LoVo (cell line): ENCODE results near the gene ZNF48.

Source experiments
- DNase-seq: peaks from one replicate; pipeline ENCODE4 v3.0.0-alpha.2; 2016; ENCODE audit warnings: low spot score

The ZNF48 gene

DNA sequence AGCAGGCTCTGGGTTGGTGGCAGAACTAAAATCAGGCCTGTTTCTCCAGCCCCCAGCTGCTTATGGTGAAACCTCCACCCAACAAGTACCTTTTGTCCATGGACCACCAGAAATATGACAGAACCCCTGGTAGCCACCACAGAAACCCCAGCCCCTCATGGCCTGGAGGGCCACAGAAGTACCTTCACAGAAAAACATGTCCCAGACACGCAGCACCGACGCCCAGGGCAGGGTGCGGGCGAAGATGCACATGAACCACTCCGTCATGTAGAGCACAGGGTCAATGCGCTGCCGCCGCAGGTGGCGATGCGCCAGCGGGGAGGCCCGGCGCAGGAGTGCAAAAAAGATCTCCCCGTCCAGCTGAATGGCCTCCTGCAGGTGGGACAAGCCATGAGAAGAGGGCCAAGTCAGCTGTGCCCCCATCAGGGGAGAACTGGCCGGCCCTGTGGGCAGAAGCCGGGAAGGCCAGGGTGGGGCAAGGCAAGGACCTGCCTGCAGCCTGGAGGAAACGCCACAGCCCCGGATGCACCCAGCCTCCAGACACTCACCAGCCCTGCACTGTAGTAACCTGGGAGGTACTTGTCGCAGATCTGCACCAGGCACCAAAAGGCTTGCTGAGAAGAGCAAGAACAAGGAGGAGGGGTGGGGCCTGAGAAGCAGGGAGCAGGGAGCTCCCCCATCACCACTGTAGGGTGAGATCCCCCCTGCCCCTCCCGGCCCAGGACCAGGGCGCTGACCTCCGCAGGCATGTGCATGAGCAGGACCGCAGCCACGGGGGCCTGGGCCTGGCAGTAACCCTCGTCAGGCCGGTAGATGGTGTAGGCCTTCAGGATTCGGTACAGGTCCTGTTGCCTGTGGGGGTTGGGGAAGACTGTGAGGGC, 36.0 kb upstream of the ZNF48 start:
- no peak for DNase-seq

DNA sequence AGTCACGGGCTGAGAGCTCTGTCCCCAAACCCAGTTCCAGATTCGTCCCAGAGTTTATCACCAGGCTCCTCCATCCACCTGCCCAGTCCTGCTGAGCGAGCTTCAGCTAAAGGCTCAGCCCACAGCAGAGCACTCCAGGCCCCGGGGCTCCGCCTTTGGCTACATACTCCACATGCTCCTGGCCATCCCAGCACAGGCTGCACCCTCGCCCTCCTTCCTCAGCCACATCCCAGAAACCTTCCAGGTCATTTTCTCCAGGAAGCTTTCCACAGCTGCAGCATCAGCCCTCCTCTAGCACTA, 35.4 kb upstream of the ZNF48 start:
- no peak for DNase-seq

DNA sequence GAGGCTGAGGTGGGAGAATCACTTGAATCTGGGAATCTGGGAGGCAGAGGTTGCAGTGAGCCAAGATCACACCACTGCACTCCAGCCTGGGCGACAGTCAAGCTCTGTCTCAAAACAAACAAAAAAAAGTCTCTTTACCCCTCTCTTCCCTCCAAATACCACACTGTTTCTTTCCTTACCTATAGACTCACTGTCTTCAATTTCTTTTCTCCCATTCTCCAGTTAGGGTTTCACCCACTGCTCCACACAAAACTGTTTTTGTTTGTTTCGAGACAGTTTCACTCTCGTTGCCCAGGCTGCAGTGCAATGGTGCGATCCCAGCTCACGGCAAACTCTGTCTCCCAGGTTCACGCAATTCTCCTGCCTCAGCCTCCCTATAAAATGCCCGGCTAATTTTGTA, 34.0 kb upstream of the ZNF48 start:
- no peak for DNase-seq

DNA sequence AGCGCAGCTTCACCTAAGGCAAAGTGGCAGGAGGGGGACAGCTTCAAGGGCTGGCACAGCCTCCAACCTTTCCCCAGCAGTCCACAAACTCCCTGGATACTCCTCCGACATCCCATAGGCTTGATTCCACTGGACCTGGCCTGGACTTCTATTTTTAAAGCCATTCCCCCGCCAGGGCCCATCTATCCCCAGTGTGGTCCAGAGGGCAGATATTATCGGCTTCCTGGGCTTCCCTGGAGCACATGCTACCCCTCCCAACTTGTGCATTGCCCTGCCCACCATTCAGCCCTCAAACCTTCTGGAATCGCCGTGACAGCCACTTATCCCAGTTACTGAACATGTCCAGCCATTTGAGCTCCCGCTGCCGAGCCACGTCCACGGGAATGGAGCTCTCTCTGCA, 30.0 kb upstream of the ZNF48 start:
- DNase-seq, result no peak

DNA sequence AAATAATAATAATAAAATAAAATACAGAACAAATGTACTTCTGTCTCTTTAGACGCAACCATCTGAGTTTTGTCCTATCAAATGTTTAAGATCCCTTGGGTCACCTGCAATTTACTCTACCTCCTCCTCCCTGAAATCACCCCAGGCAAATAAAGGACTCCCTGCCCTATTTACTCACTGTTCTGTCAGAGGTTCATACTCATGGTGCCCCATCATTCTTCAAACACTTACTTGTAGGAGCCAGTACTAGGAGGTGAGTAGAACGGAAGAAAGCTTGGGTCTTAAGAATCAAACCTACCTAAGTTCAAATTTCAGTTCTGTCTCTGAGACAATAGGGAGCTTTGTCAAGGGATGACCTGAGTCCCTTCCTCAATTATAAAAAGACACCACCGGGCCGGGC, 28.7 kb upstream of the ZNF48 start:
- no peak for DNase-seq

DNA sequence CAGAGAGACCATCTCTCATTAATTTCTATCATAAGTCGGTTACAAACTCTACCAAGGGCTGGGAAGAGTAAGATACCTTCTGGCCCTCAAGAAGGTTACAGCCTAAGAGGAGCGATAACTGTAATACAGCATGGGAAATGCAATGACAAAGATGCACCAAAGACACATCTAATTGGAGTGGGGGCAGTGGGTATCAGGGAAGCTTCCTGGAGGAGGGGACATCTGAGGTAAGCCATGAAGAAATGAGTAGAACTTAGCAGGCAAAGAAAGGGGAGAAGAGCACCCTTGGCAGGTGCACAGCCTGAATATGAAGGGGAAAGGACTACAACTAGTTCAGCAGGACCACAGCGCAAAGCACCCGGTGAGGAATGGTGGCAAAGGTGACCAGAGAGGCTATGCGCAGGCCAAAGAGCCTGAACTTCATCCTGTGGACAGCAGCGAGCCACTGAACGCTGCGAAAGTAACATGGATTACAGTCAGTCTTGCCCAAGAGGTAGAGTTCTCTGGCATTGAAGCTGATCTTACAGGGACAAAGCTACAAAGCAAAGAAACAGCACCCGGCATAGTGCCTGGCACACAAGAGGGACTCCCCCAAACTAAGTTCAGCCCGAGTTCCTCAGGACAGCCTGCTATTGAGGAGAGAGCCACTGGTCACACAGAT, 27.7 kb upstream of the ZNF48 start:
- DNase-seq, result no peak

DNA sequence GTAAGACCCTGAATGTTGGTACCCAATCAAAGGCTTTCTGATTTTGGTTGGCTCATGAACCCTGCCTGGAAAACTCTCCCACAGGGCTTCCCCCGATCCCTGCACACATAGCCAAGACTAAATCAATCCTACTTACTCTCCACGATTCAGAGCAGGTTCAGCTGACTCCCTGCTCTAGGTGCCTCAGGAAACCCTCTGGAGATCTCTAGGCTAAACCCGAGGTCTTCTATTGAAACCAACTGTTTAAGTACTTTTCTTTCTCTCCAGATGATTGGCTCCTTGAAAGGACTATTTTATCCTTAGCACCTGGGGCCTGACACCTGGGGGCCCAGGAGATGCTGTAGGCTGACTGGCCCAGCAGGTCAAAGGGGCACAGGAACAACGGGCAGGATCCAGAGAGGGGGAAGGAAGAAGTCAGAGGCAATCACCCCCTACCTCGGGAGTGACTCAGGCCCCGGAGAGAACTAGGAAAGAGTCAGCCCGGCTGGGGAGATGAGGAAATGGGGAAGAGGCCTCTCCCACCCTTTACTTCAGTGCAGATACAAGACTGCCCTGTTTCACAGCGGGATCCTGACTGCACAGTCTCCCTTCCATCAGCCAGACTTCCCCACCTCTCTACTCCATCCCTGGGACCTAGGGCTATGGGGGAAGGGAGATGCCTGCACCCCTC, 27.0 kb upstream of the ZNF48 start:
- no peak for DNase-seq

DNA sequence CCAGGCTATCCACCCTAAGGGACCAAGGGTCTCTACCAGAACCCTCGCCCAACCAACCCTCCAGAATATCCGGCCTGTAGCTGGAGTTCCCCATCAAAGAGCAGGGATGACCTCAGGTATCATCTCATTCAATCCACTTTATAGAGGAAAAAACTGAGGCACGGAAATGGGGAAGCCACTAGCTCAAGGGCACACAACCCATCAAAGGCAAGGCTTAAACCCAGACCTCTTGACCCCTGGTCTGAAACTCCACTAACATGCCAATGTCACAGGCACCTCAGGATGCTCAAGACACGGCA, 26.5 kb upstream of the ZNF48 start:
- no peak for DNase-seq

DNA sequence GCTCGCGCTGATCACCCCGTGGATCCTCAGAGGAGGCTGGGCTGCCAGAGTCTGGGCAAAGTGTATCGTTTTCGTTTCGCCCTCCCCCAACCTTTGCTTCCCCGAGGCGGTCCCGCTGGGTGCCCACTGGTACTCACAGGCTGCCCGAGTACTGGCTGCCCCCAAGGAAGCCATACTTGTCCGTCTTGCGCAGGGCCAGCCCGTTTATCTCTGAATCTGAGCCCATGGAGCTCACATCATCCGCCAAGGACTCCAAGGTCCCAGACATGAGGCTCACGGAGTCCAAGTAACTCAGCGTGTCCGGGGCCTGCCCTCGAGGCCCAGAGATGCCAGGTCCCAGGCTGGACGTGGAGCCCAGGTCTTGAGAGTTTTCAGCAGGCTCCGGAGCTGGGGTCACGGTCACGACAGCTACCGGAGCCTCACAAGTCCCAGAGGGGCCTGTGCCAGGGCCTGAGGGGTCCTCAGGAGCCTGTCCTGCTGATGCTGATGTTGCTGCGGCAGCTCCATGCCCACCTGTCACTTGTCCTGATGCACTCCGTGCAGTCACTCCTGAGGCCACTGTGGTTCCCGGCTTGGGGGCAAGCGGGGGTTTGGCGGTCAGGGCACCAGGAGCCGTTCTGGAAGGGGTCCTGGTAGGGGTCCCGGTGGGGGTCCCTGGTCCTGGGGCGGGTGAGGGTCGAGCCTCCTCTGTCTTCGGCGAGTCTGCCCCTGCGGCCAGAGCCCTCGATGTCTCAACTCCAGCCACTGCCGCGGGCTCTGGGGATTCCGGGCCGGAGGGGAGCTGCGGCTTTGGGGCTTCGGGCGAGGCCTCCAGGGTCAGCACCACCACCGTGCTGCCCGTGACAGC, 25.9 kb upstream of the ZNF48 start:
- no peak for DNase-seq

DNA sequence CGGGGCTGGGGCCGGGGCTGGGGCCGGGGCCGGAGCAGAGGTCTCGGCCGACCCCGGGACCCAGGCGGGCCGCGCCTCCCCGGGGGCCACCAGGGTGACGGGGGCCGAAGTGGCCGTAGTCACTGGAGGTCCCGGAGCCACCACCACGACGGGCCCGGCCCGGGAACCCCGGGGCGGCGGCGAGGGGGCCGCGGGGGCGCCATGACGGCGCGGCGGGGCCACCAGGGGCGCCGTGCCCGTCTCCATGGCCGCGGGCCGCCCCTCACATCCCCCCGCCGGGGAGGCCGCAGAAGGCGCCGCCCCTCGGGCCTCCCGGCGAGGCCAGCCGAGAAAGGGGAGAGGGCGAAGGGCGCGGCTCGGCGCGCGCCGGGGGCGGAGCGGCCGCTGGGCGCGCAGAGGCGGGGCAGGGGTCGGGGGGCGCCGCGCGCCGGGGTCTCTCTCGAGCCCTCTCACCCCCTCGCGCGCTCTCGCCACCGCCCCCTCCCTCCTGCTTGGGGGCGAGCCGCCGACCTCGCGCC, 25.2 kb upstream of the ZNF48 start:
- no peak for DNase-seq

DNA sequence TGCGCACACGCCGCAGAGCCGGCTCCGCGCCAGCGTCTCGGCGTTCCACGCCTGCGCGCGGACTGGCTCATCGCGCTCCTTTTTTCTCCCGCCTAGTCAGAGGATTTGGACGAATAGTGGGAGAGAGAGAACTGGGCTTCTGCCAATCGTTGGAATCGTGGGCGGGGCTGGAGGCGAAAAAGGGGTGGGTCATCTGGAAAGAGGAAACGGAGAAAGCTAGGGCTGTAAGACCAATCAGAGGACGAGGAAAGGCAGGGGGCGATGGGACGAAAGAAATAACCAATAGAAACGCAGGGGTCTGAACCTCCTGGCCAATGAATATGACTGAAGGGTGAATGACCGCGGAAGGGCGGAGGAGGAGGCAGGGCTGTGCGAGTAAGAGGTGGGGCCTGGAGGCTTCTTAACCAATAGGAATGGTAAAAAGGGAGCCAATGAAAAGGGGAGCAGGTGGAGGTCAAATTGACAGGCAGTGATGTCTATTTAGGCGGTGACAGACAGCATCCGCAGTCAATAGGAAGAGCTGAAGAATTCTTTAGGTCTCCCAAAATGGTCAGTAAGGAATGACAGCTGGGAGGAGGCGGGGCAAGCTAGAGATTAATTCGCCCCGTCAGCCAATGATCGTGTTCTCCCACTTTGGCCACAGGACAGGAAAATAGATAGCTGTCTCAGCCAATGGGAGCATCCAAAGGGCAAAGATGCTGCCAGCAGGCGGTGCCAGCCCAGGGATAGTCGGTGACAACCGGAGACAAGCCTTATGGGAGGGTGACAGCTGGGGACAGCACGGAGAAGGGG, 24.6 kb upstream of the ZNF48 start, which contains the start of gene TBC1D10B:
Gene TBC1D10B, minus strand, starts transcription at position 39 of the 792 bp plus-strand sequence. CDS start 311 bp downstream, outside the sequence.
- DNase-seq, result peak; percentile 99

DNA sequence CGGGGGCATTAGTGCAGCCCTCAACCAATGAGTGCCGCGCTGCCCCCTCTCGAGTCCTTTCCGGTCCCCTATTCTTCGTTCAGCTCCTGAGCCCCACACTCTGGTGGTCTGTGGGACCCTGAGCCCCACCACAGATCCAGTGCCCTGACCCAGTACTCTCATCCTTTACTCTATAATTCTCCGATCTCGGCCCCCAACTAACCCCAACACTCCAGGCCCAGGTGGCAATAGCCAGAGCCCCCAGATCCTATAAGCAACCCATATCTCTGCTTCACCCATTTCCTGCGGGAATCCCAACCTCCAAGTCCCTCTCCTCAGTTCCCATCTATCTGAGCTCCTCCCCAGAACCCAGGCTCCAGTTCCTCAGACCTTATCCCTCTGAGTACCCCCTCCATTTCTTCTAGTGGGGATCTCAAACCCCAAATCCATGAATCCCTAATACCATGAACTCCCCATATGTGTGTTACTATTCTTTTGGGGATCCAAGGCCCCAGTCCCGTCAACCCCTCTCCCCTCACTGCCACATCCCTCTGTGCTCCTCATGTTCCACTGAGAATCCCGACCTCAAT, 23.9 kb upstream of the ZNF48 start:
- DNase-seq, result no peak

DNA sequence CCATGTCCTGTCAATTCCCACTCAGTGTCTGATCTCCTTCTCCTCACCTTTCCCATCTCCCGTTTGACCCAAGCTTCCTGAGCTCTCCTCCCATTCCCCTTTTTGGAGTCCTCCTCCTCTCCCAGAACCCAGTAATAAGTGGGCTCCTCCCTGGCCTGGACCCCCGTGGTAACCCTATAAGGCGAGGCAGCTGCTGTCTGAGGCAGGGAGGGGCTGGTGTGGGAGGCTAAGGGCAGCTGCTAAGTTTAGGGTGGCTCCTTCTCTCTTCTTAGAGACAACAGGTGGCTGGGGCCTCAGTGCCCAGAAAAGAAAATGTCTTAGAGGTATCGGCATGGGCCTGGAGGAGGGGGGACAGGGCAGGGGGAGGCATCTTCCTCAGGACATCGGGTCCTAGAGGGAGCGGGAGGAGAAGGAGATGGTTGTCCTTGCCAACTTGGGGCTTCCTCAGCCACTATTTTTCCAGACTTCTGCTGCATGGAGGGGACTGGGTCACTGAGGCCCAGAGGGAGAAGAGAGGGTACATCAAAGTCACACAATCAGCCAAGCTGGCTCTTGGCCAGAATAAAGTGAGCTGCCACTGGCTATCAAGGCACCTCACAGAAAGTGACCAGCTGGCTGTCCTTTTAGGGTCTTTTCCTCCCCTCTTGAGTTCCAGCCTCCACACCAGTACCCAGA, 23.0 kb upstream of the ZNF48 start:
- no peak for DNase-seq

DNA sequence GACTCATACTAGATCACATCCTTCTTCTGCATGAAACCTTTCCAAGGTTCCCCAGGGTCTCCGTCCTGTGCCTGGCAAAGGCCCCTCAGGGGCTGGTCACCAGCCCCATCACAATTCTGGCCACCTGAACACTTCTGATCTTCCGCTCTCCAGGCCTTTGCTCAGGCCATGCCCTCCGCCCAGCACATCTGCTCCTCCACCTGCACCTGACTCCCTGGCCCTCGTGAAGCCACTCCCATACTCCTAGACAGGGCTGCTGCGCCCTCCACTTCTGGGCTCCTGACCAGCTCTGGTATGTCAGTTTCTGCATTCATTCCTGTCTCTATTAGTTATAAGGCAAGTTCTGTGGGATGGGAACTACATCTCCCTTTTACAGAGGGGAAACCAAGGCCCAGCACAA, 22.5 kb upstream of the ZNF48 start:
- no peak for DNase-seq

DNA sequence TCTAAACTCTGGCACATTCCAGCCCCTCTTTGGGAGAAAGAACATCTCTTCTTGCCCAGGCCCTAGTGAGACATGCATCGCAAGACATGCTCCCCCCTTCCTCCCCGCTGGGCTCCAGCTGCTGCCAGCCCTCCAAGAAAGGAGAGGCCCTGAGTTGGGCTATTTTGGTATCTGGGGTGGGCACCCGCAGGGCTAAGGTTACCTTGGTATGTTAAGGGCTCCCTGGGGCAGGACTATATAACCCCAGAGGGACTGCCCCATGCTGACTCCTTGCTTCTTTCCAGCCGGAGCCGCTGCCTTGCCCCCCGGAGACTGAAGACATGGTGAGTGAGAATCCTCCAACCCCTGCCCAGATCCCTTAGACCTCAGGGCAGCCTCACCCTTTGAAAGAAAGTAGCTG, 20.7 kb upstream of the ZNF48 start, which contains the start of gene MYL11:
Gene MYL11, plus strand, starts transcription at position 265 of the 400 bp plus-strand sequence. Its CDS starts 56 bp downstream, at position 321.
- no peak for DNase-seq

DNA sequence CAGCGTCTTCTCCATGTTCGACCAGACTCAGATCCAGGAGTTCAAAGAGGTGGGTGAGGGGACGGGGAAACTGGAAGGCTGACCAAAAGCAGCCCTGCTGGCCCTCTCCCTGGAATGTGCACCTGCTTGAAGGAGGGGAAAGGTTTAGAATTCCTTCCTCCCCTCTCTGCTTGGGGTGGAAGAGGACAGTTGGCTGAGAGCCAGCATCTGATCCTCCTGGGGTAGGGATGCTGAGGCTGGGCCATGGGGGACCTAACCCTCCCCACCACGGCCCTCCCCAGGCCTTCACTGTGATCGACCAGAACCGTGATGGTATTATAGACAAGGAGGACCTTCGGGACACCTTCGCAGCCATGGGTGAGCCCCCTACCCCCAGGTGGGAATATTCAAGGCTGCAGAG, 19.4 kb upstream of the ZNF48 start:
- DNase-seq, result no peak

DNA sequence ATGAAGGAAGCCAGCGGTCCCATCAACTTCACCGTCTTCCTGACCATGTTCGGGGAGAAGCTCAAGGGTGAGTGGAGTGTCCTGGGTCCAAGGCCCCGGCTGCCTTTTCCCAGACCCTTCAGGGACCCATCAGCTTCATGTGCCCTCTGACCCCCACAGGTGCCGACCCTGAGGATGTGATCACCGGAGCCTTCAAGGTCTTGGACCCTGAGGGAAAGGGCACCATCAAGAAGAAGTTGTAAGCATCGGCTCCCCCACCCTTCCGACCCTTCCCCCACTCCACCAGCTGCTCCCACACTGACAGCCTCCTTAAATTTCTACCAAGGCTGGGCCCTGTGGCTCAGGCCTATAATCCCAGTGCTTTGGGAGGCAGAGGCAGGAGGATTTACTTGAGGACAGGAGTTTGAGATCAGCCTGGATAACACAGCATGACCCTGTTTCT, 18.7 kb upstream of the ZNF48 start:
- no peak for DNase-seq

DNA sequence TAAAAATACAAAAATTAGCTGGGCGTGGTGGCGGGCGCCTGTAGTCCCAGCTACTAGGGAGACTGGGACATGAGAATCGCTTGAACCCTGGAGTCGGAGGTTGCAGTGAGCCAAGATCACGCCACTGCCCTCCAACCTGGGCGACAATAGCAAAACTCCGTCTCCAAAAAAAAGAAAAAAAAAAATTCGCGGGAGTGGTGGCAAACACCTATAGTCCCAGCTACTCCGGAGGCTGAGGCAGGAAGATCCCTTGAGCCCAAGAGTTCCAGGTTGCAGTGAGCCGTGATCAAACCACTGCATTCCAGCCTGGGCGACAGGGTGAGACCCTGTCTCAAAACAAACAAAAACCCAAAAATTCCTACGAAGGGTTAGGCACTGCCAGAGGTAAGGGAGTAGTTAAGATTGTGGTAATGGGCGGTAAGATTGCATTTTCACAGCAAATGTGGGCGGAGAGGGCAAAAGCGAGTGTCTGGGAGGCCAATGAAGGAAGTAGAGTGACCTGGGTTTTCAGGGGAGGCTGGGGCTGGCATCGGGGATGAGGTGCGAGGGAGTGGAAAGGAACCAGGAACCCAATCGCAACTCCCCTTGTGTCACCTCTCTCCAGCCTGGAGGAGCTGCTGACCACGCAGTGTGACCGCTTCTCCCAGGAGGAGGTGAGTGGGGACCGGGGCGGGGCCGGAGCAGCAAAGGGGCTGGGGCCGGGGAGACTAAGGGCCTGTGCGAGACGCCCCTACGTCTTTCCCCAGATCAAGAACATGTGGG, 18.0 kb upstream of the ZNF48 start:
- DNase-seq, result no peak

DNA sequence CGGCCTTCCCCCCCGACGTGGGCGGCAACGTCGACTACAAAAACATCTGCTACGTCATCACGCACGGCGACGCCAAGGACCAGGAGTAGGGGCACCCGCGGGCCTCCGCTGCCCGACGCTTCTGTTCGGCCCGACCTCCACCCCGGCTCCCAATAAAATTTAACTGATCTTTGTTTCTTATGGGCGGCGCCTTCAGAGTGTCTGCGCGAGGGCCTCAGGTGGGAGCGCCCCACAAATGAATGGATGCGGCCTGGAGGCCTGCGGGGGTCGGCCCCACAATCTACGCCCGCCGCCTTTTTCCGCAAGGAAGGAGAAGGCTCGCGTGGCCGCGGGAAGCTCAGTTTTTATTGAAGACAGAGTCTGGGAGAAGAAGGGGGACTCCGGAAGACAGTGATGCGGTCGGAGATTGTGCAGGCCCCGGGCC, 17.4 kb upstream of the ZNF48 start:
- peak; percentile 87 for DNase-seq
